Uterus (tissue), 2 donors: ENCODE measurements around the gene PRKCD.

Experiments used
- POLR2A ChIP-seq, 2 donors: fragments of 450-650 bp; IDR thresholded peaks; one replicate each; pipeline ENCODE4 v1.6.1; 2016; ENCODE audit warnings: antibody characterized with exemption in 2 of 2, mild to moderate bottlenecking in 1 of 2, moderate library complexity in 1 of 2
- TF ChIP-seq, protein P1 (sequence below), 4 experiments: fragments of 200-600 bp in 2 of 4; fragments of 450-650 bp in 2 of 4; sonication (generic) in 2 of 4; IDR thresholded peaks; one replicate each; pipeline ENCODE4 v1.5.1; 2016 to 2019; ENCODE audit warnings: antibody characterized with exemption in 4 of 4, mild to moderate bottlenecking in 2 of 4, moderate library complexity in 1 of 4

DNA sequence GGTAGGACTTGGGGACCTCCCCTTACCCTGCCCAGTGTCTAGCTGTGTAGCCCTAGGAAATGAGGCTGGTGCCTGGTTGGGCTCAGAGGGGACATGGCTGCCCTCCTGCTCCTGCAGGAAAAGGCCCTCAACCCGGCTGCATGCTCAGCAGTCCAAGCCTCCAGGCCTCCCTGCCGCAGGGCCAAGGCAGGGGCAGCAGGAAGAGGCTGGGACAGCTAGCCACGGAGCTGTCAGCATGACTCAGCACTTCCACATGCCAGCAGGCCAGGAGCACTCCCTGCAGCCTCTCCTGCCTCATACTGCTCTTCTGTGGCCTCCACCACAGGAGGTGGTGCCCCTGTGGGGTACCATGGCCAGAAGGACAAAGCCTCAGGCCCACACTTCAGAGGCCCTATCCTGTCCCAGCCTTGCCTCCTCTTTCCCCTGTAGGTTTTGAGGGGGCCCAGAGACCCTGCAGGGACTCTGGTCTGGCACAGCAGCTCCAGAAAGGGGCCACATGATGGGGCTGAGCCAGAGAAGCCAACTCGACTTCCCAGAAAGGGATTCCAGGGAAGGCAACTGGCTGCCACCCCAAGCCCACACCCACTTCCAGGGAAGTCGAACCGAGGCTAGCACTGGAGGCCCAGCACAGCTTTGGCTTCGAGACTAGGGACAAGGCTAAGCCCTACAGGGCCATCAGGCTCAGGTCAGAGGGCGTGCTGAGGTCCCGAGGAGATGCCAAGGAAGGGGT, 75.3 kb downstream of the PRKCD start:
- TF ChIP-seq, protein P1, sequence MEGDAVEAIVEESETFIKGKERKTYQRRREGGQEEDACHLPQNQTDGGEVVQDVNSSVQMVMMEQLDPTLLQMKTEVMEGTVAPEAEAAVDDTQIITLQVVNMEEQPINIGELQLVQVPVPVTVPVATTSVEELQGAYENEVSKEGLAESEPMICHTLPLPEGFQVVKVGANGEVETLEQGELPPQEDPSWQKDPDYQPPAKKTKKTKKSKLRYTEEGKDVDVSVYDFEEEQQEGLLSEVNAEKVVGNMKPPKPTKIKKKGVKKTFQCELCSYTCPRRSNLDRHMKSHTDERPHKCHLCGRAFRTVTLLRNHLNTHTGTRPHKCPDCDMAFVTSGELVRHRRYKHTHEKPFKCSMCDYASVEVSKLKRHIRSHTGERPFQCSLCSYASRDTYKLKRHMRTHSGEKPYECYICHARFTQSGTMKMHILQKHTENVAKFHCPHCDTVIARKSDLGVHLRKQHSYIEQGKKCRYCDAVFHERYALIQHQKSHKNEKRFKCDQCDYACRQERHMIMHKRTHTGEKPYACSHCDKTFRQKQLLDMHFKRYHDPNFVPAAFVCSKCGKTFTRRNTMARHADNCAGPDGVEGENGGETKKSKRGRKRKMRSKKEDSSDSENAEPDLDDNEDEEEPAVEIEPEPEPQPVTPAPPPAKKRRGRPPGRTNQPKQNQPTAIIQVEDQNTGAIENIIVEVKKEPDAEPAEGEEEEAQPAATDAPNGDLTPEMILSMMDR (IDR thresholded peaks at IDR 0.05): no peak
- no peak for TF ChIP-seq POLR2A (IDR thresholded peaks at IDR 0.05)
